NCI-H2029 (cell line): ENCODE measurements around the gene BRIP1.
"Not testable (repeated sequence)": the region's sequence is repeated elsewhere in the genome, so short reads cannot be mapped to it uniquely, and the experiment has no call there.

Source experiments
- DNase-seq: peaks from one replicate; lab custom pipeline; 2025; lab: John Stamatoyannopoulos, UW

Gene BRIP1

GRCh38 chr17:61799812-61800484 is 63.4 kb downstream of the BRIP1 start:
- no peak for DNase-seq

GRCh38 chr17:61797283-61797682 is 66.0 kb downstream of the BRIP1 start:
- no peak for DNase-seq

- no peak for DNase-seq
These were observed 67.8 kb downstream of the BRIP1 start for GRCh38 chr17:61795546-61795945.

- no peak for DNase-seq
These were observed 68.5 kb downstream of the BRIP1 start for GRCh38 chr17:61794792-61795191.

- DNase-seq, result no peak
These were observed 69.1 kb downstream of the BRIP1 start for GRCh38 chr17:61794242-61794641.

GRCh38 chr17:61793565-61793964 is 69.8 kb downstream of the BRIP1 start:
- no peak for DNase-seq

GRCh38 chr17:61789872-61790271 is 73.5 kb downstream of the BRIP1 start:
- no peak for DNase-seq

GRCh38 chr17:61786088-61786487 is 77.2 kb downstream of the BRIP1 start:
- no peak for DNase-seq

- DNase-seq, result no peak
These were observed 78.8 kb downstream of the BRIP1 start for GRCh38 chr17:61784510-61784909.

GRCh38 chr17:61783556-61784304 is 79.6 kb downstream of the BRIP1 start:
- DNase-seq, result no peak

- DNase-seq, result no peak
These were observed 80.2 kb downstream of the BRIP1 start for GRCh38 chr17:61783120-61783519.

GRCh38 chr17:61782683-61783082 is 80.6 kb downstream of the BRIP1 start:
- DNase-seq, result no peak

- no peak for DNase-seq
These were observed 88.0 kb downstream of the BRIP1 start for GRCh38 chr17:61775364-61775763.

GRCh38 chr17:61774724-61775123 is 88.6 kb downstream of the BRIP1 start:
- DNase-seq, result no peak

- not testable (repeated sequence) for DNase-seq
These were observed 89.2 kb downstream of the BRIP1 start for GRCh38 chr17:61774087-61774486.

- no peak for DNase-seq
These were observed 92.4 kb downstream of the BRIP1 start for GRCh38 chr17:61770752-61771533.

- DNase-seq, result no peak
These were observed 93.3 kb downstream of the BRIP1 start for GRCh38 chr17:61770043-61770442.

- no peak for DNase-seq
These were observed 94.9 kb downstream of the BRIP1 start for GRCh38 chr17:61768405-61768804.

GRCh38 chr17:61766520-61766919 is 96.8 kb downstream of the BRIP1 start:
- DNase-seq, result no peak

- no peak for DNase-seq
These were observed 98.5 kb downstream of the BRIP1 start for GRCh38 chr17:61764846-61765245.

- no peak for DNase-seq
These were observed 101.5 kb downstream of the BRIP1 start for GRCh38 chr17:61761827-61762226.

GRCh38 chr17:61759362-61759761 is 104.0 kb downstream of the BRIP1 start:
- DNase-seq, result no peak

GRCh38 chr17:61758430-61758829 is 104.9 kb downstream of the BRIP1 start:
- DNase-seq, result no peak
